ENCODE measurements around the gene TSPAN13. TPM values are rescaled to one million over a fixed set of nuclear protein-coding genes. Genes with fewer than 3 reads are reported as not detected.

Gene TSPAN13
- total RNA-seq, 1 donor from 2014 or later = 36.7 TPM

DNA sequence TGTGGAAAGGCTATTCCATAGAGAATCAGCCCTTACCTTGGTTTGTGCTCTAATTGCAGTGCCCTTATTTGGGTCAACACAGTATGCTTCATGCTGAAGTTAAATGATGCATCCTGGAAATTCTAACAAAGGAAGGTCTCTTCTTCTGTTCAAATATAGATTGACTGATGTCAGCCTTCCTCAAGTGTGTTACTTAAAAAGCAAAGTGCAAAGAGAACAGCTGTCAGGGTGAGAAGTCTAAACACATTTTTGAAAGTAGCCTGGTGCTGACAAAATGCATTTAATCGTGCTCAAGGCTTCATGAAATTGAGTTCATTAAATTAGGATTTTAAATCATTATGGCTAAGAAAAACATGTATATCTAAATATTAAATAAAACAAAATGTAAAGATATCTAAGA lies 31.8 kb downstream of the TSPAN13 start:
- no peak overlapping the region for H3K27ac Mint-ChIP-seq (ENCODE audit: unreplicated experiment)
- peaks cover 9% of the 10 kb centered on the region for H3K36me3 Mint-ChIP-seq (ENCODE audit: low read depth)
- H3K4me3 Mint-ChIP-seq = no peak overlapping the region
- TF ChIP-seq, protein P1, sequence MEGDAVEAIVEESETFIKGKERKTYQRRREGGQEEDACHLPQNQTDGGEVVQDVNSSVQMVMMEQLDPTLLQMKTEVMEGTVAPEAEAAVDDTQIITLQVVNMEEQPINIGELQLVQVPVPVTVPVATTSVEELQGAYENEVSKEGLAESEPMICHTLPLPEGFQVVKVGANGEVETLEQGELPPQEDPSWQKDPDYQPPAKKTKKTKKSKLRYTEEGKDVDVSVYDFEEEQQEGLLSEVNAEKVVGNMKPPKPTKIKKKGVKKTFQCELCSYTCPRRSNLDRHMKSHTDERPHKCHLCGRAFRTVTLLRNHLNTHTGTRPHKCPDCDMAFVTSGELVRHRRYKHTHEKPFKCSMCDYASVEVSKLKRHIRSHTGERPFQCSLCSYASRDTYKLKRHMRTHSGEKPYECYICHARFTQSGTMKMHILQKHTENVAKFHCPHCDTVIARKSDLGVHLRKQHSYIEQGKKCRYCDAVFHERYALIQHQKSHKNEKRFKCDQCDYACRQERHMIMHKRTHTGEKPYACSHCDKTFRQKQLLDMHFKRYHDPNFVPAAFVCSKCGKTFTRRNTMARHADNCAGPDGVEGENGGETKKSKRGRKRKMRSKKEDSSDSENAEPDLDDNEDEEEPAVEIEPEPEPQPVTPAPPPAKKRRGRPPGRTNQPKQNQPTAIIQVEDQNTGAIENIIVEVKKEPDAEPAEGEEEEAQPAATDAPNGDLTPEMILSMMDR (conservative IDR thresholded peaks at IDR 0.05) = no peak
- DNase-seq (ENCODE audit: low read depth, low spot score) = no peak
- H3K27me3 Mint-ChIP-seq (ENCODE audit: low read depth) = no peaks in the 10 kb centered on the region
- H3K4me1 Mint-ChIP-seq = peaks cover 15% of the 10 kb centered on the region
- H3K9me3 Mint-ChIP-seq = peaks cover 4% of the 10 kb centered on the region

DNA sequence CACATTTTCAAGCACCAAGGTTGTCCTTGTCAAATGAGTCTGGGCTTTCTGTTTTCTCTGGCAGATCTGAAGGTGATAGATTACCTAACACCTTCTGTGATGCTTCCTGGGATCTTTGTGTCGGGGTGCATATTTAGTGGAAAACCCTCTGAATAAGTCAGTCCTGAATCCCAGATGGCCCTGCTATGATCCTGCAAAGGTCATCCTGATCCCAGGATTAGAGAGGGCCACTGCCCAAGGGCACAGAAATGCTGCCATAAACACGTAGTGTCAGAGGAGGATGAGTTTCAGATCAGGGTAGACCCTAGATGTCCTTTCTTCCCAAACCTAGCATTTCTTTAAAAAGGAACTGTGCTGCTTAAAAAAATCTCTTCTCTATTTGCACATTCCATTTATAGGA lies 32.3 kb downstream of the TSPAN13 start:
- Mint-ChIP-seq H3K27me3 (ENCODE audit: low read depth) (no peaks in the 10 kb centered on the region), H3K4me1 (peaks cover 15% of the 10 kb centered on the region), H3K27ac (ENCODE audit: unreplicated experiment) (no peak overlapping the region), H3K9me3 (peaks cover 4% of the 10 kb centered on the region), H3K36me3 (ENCODE audit: low read depth) (peaks cover 9% of the 10 kb centered on the region), H3K4me3 (no peak overlapping the region)
- TF ChIP-seq, protein P1 (conservative IDR thresholded peaks at IDR 0.05) = no peak
- no peak for DNase-seq (ENCODE audit: low read depth, low spot score)

DNA sequence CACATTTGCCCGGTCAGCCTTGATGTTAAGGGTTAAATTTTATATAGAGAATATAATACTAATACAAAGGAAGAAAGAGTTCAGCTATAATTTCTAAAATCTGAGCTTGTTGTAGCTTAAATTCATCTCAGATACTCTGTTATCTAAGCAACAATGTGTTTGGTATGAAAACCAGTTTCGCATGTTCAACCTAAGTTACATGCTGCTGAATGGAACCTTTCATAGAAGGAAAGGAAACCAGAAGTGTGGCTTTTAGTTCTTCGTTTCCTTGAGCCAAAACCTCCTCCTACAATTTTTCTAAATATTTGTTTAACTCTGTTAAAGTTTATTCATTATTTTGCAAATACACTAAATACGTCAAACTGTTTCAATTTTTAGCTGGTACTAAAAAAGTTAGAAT lies 32.7 kb downstream of the TSPAN13 start:
- Mint-ChIP-seq H3K27ac (ENCODE audit: unreplicated experiment) (no peak overlapping the region), H3K9me3 (peaks cover 4% of the 10 kb centered on the region), H3K4me3 (no peak overlapping the region), H3K4me1 (peaks cover 15% of the 10 kb centered on the region), H3K27me3 (ENCODE audit: low read depth) (no peaks in the 10 kb centered on the region), H3K36me3 (ENCODE audit: low read depth) (peaks cover 9% of the 10 kb centered on the region)
- TF ChIP-seq, protein P1 (conservative IDR thresholded peaks at IDR 0.05) = no peak
- DNase-seq (ENCODE audit: low read depth, low spot score) = no peak

DNA sequence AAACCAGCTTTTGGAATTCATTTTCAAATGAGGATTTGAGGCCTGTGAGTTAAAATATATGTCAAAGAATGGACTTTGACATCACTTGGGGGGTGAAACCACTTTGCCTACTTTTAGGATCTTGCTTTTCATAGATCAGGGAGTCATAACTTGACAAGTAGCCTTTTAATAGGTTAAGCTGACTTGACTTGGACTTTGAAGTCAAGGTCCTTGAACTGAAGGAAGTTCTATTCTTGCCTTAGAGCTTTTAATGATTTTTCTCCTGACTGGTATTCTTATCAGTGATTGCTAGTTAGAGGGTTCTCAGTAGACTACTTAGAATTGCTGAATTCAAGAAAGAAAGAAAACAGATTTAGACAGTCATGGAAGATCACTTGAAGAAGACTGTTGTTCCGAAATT lies 33.6 kb downstream of the TSPAN13 start:
- Mint-ChIP-seq H3K4me3 (no peak overlapping the region), H3K27ac (ENCODE audit: unreplicated experiment) (no peak overlapping the region), H3K4me1 (peaks cover 15% of the 10 kb centered on the region), H3K9me3 (peaks cover 4% of the 10 kb centered on the region), H3K36me3 (ENCODE audit: low read depth) (peaks cover 9% of the 10 kb centered on the region), H3K27me3 (ENCODE audit: low read depth) (no peaks in the 10 kb centered on the region)
- DNase-seq (ENCODE audit: low read depth, low spot score) = no peak
- TF ChIP-seq, protein P1 (conservative IDR thresholded peaks at IDR 0.05) = no peak

DNA sequence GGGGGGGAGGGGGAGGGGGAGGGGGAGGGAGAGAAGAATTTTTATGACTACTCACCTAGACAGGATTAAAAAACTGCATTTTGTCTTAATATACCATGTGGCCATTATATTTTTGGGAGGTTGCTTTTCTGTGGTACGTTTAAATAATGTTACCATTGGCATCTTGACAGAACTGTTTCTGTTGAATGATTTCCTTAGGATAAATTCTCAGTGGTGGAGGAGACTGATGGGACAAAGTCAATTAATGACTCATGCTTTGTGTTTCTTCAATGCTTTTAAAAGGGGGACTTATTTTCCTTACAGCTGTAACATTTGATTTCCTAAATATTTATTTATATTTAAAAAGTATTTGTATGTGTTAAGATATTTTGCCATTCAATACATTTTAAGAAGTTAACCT lies 37.5 kb downstream of the TSPAN13 start:
- H3K4me3 Mint-ChIP-seq = no peak overlapping the region
- H3K36me3 Mint-ChIP-seq (ENCODE audit: low read depth) = peaks cover 9% of the 10 kb centered on the region
- peaks cover 4% of the 10 kb centered on the region for H3K9me3 Mint-ChIP-seq
- TF ChIP-seq, protein P1 (conservative IDR thresholded peaks at IDR 0.05) = no peak
- peaks cover 3% of the 10 kb centered on the region for H3K4me1 Mint-ChIP-seq
- no peak for DNase-seq (ENCODE audit: low read depth, low spot score)
- no peaks in the 10 kb centered on the region for H3K27me3 Mint-ChIP-seq (ENCODE audit: low read depth)
- no peak overlapping the region for H3K27ac Mint-ChIP-seq (ENCODE audit: unreplicated experiment)
